Measurements from ENCODE around the gene SIGLEC7.

The SIGLEC7 gene

GRCh38 chr19:51111606-51112005 lies 30.5 kb upstream of the SIGLEC7 start:
- no peak for TF ChIP-seq CSDC2 (CRISPR knock-in tag; IDR thresholded peaks at IDR 0.05)
- no peak for TF ChIP-seq ZNF8 (CRISPR knock-in tag; IDR thresholded peaks at IDR 0.05)
- no peak for TF ChIP-seq PATZ1 (CRISPR knock-in tag; IDR thresholded peaks at IDR 0.05; ENCODE audit: borderline replicate concordance)
- TF ChIP-seq ISL1 (CRISPR knock-in tag; IDR thresholded peaks at IDR 0.05) = no peak
- no peak for ATAC-seq

GRCh38 chr19:51114087-51114729 lies 27.9 kb upstream of the SIGLEC7 start:
- TF ChIP-seq ZNF565 (CRISPR knock-in tag; conservative IDR thresholded peaks at IDR 0.05; ENCODE audit: low read depth) (no peak), ARNTL (CRISPR knock-in tag; IDR thresholded peaks at IDR 0.05; ENCODE audit: borderline replicate concordance, low read depth) (no peak), CREB5 (CRISPR knock-in tag; IDR thresholded peaks at IDR 0.05; ENCODE audit: low read depth) (no peak), PATZ1 (CRISPR knock-in tag; IDR thresholded peaks at IDR 0.05; ENCODE audit: borderline replicate concordance) (no peak), ESRRG (CRISPR knock-in tag; IDR thresholded peaks at IDR 0.05) (no peak), OSR1 (CRISPR knock-in tag; IDR thresholded peaks at IDR 0.05) (no peak), ZFP3 (CRISPR knock-in tag; IDR thresholded peaks at IDR 0.05) (no peak), BACH2 (CRISPR knock-in tag; IDR thresholded peaks at IDR 0.05; ENCODE audit: borderline replicate concordance) (no peak), ISL1 (CRISPR knock-in tag; IDR thresholded peaks at IDR 0.05) (no peak), GLIS3 (CRISPR knock-in tag; IDR thresholded peaks at IDR 0.05) (no peak), POU6F1 (CRISPR knock-in tag; IDR thresholded peaks at IDR 0.05; ENCODE audit: borderline replicate concordance, low read depth) (no peak), TSHZ2 (CRISPR knock-in tag; IDR thresholded peaks at IDR 0.05) (no peak)
- no peak for ATAC-seq

- no peak for ATAC-seq
- TF ChIP-seq ESRRG (CRISPR knock-in tag; IDR thresholded peaks at IDR 0.05) (no peak), CREB5 (CRISPR knock-in tag; IDR thresholded peaks at IDR 0.05; ENCODE audit: low read depth) (no peak), PATZ1 (CRISPR knock-in tag; IDR thresholded peaks at IDR 0.05; ENCODE audit: borderline replicate concordance) (no peak), SNAI2 (CRISPR knock-in tag; IDR thresholded peaks at IDR 0.05) (no peak), ZFP3 (CRISPR knock-in tag; IDR thresholded peaks at IDR 0.05) (no peak), OSR1 (CRISPR knock-in tag; IDR thresholded peaks at IDR 0.05) (no peak), CSRNP3 (CRISPR knock-in tag; IDR thresholded peaks at IDR 0.05) (no peak), ZFP30 (CRISPR knock-in tag; IDR thresholded peaks at IDR 0.05) (no peak), ZNF70 (CRISPR knock-in tag; IDR thresholded peaks at IDR 0.05) (no peak), BACH2 (CRISPR knock-in tag; IDR thresholded peaks at IDR 0.05; ENCODE audit: borderline replicate concordance) (no peak), PPARA (CRISPR knock-in tag; IDR thresholded peaks at IDR 0.05; ENCODE audit: borderline replicate concordance) (no peak), ZNF565 (CRISPR knock-in tag; conservative IDR thresholded peaks at IDR 0.05; ENCODE audit: low read depth) (no peak), POU6F1 (CRISPR knock-in tag; IDR thresholded peaks at IDR 0.05; ENCODE audit: borderline replicate concordance, low read depth) (no peak), GLIS3 (CRISPR knock-in tag; IDR thresholded peaks at IDR 0.05) (no peak), ZNF8 (CRISPR knock-in tag; IDR thresholded peaks at IDR 0.05) (no peak)
These were observed 25.3 kb upstream of the SIGLEC7 start for GRCh38 chr19:51116736-51117286.

Measured in SK-N-SH treated with all-trans-retinoic acid at 6 μM for 48 hours (cell line).